LHCN-M2 (cell line): Measurements from ENCODE around the gene PSD2. TPM values are rescaled to one million over a fixed set of nuclear protein-coding genes. Genes with fewer than 3 reads are reported as not detected.
A peak's percentile ranks its signal among the peaks of the same experiment; 100 is the strongest.

Experiments
- DNase-seq: peaks from one replicate; pipeline ENCODE4 v3.0.0-alpha.2; 2012; ENCODE audit warnings: low read depth
- total RNA-seq: library from RNA; depleted of rRNA; stranded (reverse); fragments of >200 nt; gene quantifications from 2 replicates; pipeline ENCODE4 v1.2.3, GENCODE V29; 2014; rRNA removed

Gene PSD2
- total RNA-seq, 1 experiment from 2014 or later = not detected

GRCh38 chr5:139872851-139873794, 77.5 kb downstream of the PSD2 start:
- DNase-seq = no peak

- DNase-seq = no peak
These were observed 80.3 kb downstream of the PSD2 start for GRCh38 chr5:139875957-139876356.

GRCh38 chr5:139877129-139877597, 81.6 kb downstream of the PSD2 start:
- no peak for DNase-seq

GRCh38 chr5:139878093-139878492, 82.5 kb downstream of the PSD2 start:
- DNase-seq = no peak

GRCh38 chr5:139880416-139881142, 85.0 kb downstream of the PSD2 start:
- DNase-seq = no peak

GRCh38 chr5:139881143-139881733, 85.6 kb downstream of the PSD2 start:
- DNase-seq = no peak

GRCh38 chr5:139882316-139882715, 86.7 kb downstream of the PSD2 start:
- no peak for DNase-seq

GRCh38 chr5:139882961-139883539, 87.4 kb downstream of the PSD2 start:
- peak; percentile 4 for DNase-seq

GRCh38 chr5:139884144-139884543, 88.5 kb downstream of the PSD2 start:
- no peak for DNase-seq

GRCh38 chr5:139884734-139885133, 89.1 kb downstream of the PSD2 start:
- DNase-seq = no peak

GRCh38 chr5:139885172-139885856, 89.7 kb downstream of the PSD2 start:
- DNase-seq = no peak

GRCh38 chr5:139885857-139886208, 90.2 kb downstream of the PSD2 start:
- no peak for DNase-seq

- no peak for DNase-seq
These were observed 90.6 kb downstream of the PSD2 start for GRCh38 chr5:139886213-139886612.

- DNase-seq = no peak
These were observed 92.8 kb downstream of the PSD2 start for GRCh38 chr5:139888370-139888769.

- DNase-seq = no peak
These were observed 93.8 kb downstream of the PSD2 start for GRCh38 chr5:139889410-139889809.

- no peak for DNase-seq
These were observed 98.3 kb downstream of the PSD2 start for GRCh38 chr5:139893873-139894272.

Other genes with a start within 250 kb of the PSD2 start
- 80.0 and 88.2 TPM in 2 replicates for gene UBE2D2, start 234.5 kb upstream of the PSD2 start, total RNA-seq
- 240 and 264 TPM in 2 replicates for gene CXXC5, start 147.5 kb upstream of the PSD2 start, total RNA-seq
- not detected in 2 replicates for gene NRG2, start 247.5 kb downstream of the PSD2 start, total RNA-seq